HCT116 (cell line): ENCODE data around the gene ZNF502. TPM values are rescaled to one million over a fixed set of nuclear protein-coding genes. Genes with fewer than 3 reads are reported as not detected.

ENCODE experiments used
- ATAC-seq: fragments of 200-7000 bp; cut with Tn5 transposase; 2 replicates; pipeline ENCODE4 v1.9.1; 2020; ENCODE audit warnings: mild to moderate bottlenecking, moderate library complexity
- BruUV-seq: library from RNA; stranded (reverse); fragments of 400-500 nt; replicated peaks from 2 replicates; lab custom pipeline; 2021; lab: Mats Ljungman, UMichigan
- CTCF ChIA-PET: fragments of 300-600 bp; sonication (Branson Sonifier 250); formaldehyde crosslinking; loops from one replicate; lab custom pipeline; 2021; ENCODE audit warnings: antibody characterized with exemption; lab: Charles Lee
- POLR2A ChIA-PET: fragments of 300-600, 350-600 bp; sonication (Branson Sonifier 250); formaldehyde crosslinking; loops from one replicate; lab custom pipeline; 2021; ENCODE audit warnings: antibody characterized with exemption; lab: Charles Lee
- RAD21 ChIA-PET, 2 experiments: fragments of 300-600 bp; sonication (Branson Sonifier 250); formaldehyde crosslinking; loops; one replicate each; lab custom pipeline; 2023; ENCODE audit warnings: low total read pairs in 2 of 2; ENCODE audit not compliant: uncharacterized antibody in 2 of 2, unreplicated experiment in 2 of 2, low non-redundant PET in 1 of 2; lab: Charles Lee
- DNase-seq: peaks from one replicate; pipeline ENCODE4 v3.0.0-alpha.2; 2010; ENCODE audit warnings: low read depth, low spot score
- H2AFZ ChIP-seq: fragments of 200-600 bp; shearing (Covaris generic), sonication (generic); 2 replicates; pipeline ENCODE4 v1.6.1; 2017; ENCODE audit warnings: low read depth, mixed run types, mixed read lengths, antibody characterized with exemption, low read length; ENCODE audit not compliant: poor library complexity, severe bottlenecking
- H3K27ac ChIP-seq: 2 replicates; pipeline ENCODE4 v1.5.1; 2012; ENCODE audit warnings: low read depth, low read length
- H3K27me3 ChIP-seq: fragments of 200-600 bp; sonication (generic); 2 replicates; pipeline ENCODE4 v1.6.1; 2016; ENCODE audit warnings: mixed run types, low read length, mixed read lengths; ENCODE audit not compliant: insufficient read depth
- H3K36me3 ChIP-seq, 2 experiments: fragments of 200-500 bp in 1 of 2; fragments of 200-600 bp in 1 of 2; sonication (Bioruptor generic) in 1 of 2; sonication (generic) in 1 of 2; 2 replicates each; pipeline versions ENCODE4 v1.5.1 to v1.6.1; 2014 to 2016; ENCODE audit warnings: low read length in 2 of 2, inconsistent platforms in 1 of 2, mixed read lengths in 1 of 2, mixed run types in 1 of 2; ENCODE audit not compliant: insufficient read depth in 2 of 2, control insufficient read depth in 1 of 2
- H3K4me1 ChIP-seq, 2 experiments: fragments of 200-600 bp in 1 of 2; sonication (generic) in 1 of 2; 2 replicates each; pipeline versions ENCODE4 v1.5.1 to v1.6.1; 2012 to 2017; ENCODE audit warnings: low read length in 2 of 2, inconsistent platforms in 1 of 2, mild to moderate bottlenecking in 1 of 2, mixed read lengths in 1 of 2, mixed run types in 1 of 2, moderate library complexity in 1 of 2; ENCODE audit not compliant: insufficient read depth in 2 of 2, control insufficient read depth in 1 of 2
- H3K4me2 ChIP-seq: fragments of 200-600 bp; sonication (generic); 2 replicates; pipeline ENCODE4 v1.6.1; 2017; ENCODE audit warnings: mixed run types, low read length, mixed read lengths
- H3K4me3 ChIP-seq, 2 experiments: fragments of 200-600 bp in 1 of 2; sonication (generic) in 1 of 2; replicated peaks in 1 of 2; 2 replicates each; pipeline ENCODE4 v1.5.1; 2011 to 2016; ENCODE audit warnings: low read length in 2 of 2, control low read depth in 1 of 2, low read depth in 1 of 2, mild to moderate bottlenecking in 1 of 2, mixed read lengths in 1 of 2, mixed run types in 1 of 2
- H3K79me2 ChIP-seq: fragments of 200-600 bp; sonication (generic); 2 replicates; pipeline ENCODE4 v1.6.1; 2017; ENCODE audit warnings: mild to moderate bottlenecking, mixed run types, low read length, moderate library complexity, mixed read lengths; ENCODE audit not compliant: insufficient read depth
- H3K9ac ChIP-seq: fragments of 200-600 bp; sonication (generic); 2 replicates; pipeline ENCODE4 v1.6.1; 2016; ENCODE audit warnings: low read length, mixed read lengths
- H3K9me2 ChIP-seq: fragments of 200-600 bp; sonication (generic), shearing (Covaris generic); 2 replicates; pipeline ENCODE4 v1.6.1; 2017; ENCODE audit warnings: mixed run types, mild to moderate bottlenecking, moderate library complexity; ENCODE audit not compliant: insufficient read depth
- H3K9me3 ChIP-seq, 2 experiments: fragments of 200-500 bp in 1 of 2; fragments of 200-600 bp in 1 of 2; sonication (Bioruptor generic) in 1 of 2; sonication (generic) in 1 of 2; 2 replicates each; pipeline ENCODE4 v1.6.1; 2014 to 2017; ENCODE audit warnings: low read length in 2 of 2, mixed read lengths in 2 of 2, inconsistent platforms in 1 of 2, low read depth in 1 of 2, mild to moderate bottlenecking in 1 of 2, mixed run types in 1 of 2, moderate library complexity in 1 of 2; ENCODE audit not compliant: control insufficient read depth in 1 of 2, insufficient read depth in 1 of 2
- H4K20me1 ChIP-seq: fragments of 200-600 bp; sonication (generic), shearing (Covaris generic); 2 replicates; pipeline ENCODE4 v1.6.1; 2017; ENCODE audit warnings: mixed run types, mild to moderate bottlenecking, moderate library complexity; ENCODE audit not compliant: insufficient read depth
- CBX3 ChIP-seq: IDR thresholded peaks from 2 replicates; pipeline ENCODE4 v1.6.1; 2012; ENCODE audit warnings: low read depth
- FOSL1 ChIP-seq: IDR thresholded peaks from 2 replicates; pipeline ENCODE4 v1.6.1; 2012; ENCODE audit warnings: low read depth
- JUND ChIP-seq: IDR thresholded peaks from 2 replicates; pipeline ENCODE4 v1.6.1; 2012
- RAD21 ChIP-seq: IDR thresholded peaks from 2 replicates; pipeline ENCODE4 v1.6.1; 2012; ENCODE audit warnings: low read depth, mild to moderate bottlenecking
- SIN3A ChIP-seq: IDR thresholded peaks from 2 replicates; pipeline ENCODE4 v1.6.1; 2012; ENCODE audit warnings: low read depth
- ZFX ChIP-seq: fragments of 450-650 bp; IDR thresholded peaks from 2 replicates; pipeline ENCODE4 v1.6.1; 2017
- ZNF274 ChIP-seq: fragments of 200-500 bp; sonication (Bioruptor generic); IDR thresholded peaks from 2 replicates; pipeline ENCODE4 v1.6.1; 2014; ENCODE audit warnings: mild to moderate bottlenecking, low read depth, low read length, inconsistent platforms
- intact Hi-C: fragments of 100-400 bp; cut with micrococcal nuclease; formaldehyde crosslinking; loops from 2 replicates; pipeline ENCODE4 v1.10.0; 2022
- total RNA-seq: library from RNA; stranded (reverse); gene quantifications from one replicate; pipeline ENCODE4 v1.2.1, GENCODE V29; 2021; ENCODE audit not compliant: unreplicated experiment
- TF ChIP-seq, protein P1 (sequence below): IDR thresholded peaks from 2 replicates; pipeline ENCODE4 v1.6.1; 2012

The ZNF502 gene
- total RNA-seq, 1 experiment from 2014 or later, result 1.5 TPM

DNA sequence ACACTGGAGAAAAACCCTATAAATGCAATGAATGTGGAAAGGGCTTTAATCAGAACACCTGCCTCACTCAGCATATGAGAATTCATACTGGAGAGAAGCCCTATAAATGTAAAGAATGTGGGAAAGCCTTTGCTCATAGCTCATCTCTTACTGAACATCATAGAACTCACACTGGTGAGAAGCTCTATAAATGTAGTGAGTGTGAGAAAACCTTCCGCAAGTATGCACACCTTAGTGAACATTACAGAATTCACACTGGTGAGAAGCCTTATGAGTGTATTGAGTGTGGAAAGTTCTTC is 9.6 kb downstream of the ZNF502 start:
- no peak for TF ChIP-seq CBX3
- no peak for TF ChIP-seq FOSL1
- TF ChIP-seq ZNF274, result peak; percentile 55
- no peak for TF ChIP-seq SIN3A
- TF ChIP-seq RAD21, result no peak
- TF ChIP-seq, protein P1, sequence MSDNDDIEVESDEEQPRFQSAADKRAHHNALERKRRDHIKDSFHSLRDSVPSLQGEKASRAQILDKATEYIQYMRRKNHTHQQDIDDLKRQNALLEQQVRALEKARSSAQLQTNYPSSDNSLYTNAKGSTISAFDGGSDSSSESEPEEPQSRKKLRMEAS, result no peak
- ChIA-PET RAD21 (no interaction called here), CTCF (no interaction called here), POLR2A (no interaction called here)
- no peak overlapping the region for H3K9ac ChIP-seq
- no peaks in the 10 kb centered on the region for H3K79me2 ChIP-seq
- no peak for ATAC-seq
- peaks cover 46 to 53% of the 10 kb centered on the region in 2 experiments; a peak in 3 of 4 replicates for H3K9me3 ChIP-seq
- no peaks in the 10 kb centered on the region for H3K27me3 ChIP-seq
- no peak overlapping the region for H2AFZ ChIP-seq
- H3K4me1 ChIP-seq, result no peaks in the 10 kb centered on the region
- peaks cover 0 to 6% of the 10 kb centered on the region in 2 experiments; a peak in 1 of 4 replicates for H3K36me3 ChIP-seq
- BruUV-seq, result no TSS peak
- H3K27ac ChIP-seq, result no peak overlapping the region
- no peak overlapping the region for H3K4me3 ChIP-seq
- intact Hi-C loops, result no loop called here
- DNase-seq, result no peak
- H3K9me2 ChIP-seq, result no peaks in the 10 kb centered on the region
- H4K20me1 ChIP-seq, result no peaks in the 10 kb centered on the region
- H3K4me2 ChIP-seq, result no peak overlapping the region

DNA sequence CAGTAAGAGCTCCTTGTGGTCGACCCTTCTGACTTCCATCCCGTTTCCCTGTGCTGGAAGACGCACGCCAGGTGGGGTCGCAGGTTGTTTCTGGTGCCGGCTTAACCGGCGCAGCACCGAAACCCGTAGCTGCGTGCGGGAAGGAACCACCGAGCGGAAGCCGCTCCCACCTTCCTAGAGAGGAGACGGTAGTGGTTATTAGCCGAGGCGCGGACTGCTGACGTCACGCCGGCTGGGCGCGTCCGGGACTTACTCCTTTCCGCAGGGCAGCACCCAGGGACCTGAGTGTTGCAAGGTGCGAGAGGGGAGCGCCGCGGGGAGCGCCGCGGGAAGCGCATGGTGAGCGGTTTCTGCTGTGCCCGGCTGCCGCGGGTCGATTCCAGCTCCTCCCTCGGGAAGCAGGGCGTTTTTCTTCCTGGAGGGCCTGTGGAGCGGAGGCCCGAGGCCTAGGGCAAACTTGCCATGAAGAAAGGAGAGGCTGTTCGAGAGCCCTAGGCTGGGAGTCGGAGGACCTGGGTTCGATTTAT is 17.0 kb downstream of the ZNF502 start, which contains the start of gene ZNF501:
Gene ZNF501 (plus strand): TSS at position 252 of the 527 bp plus-strand sequence. CDS start 4,787 bp downstream, outside the sequence.
- Histone ChIP-seq H3K4me2 (no peak within 1 kb of the TSS), H4K20me1 (no peaks in the 10 kb centered on the region), H3K4me3 (no peak within 1 kb of the TSS), H3K4me1 (no peaks in the 10 kb centered on the region), H3K27me3 (no peaks in the 10 kb centered on the region), H3K9ac (no peak within 1 kb of the TSS), H3K27ac (no peak within 1 kb of the TSS), H3K36me3 (no peaks in the 10 kb centered on the region), H3K9me3 (peaks cover 13 to 41% of the 10 kb centered on the region in 2 experiments; a peak in 3 of 4 replicates), H3K79me2 (no peaks in the 10 kb centered on the region), H3K9me2 (no peaks in the 10 kb centered on the region), H2AFZ (no peak within 1 kb of the TSS)
- ATAC-seq (no peak), DNase-seq (no peak)
- ChIA-PET CTCF (no interaction called here), POLR2A (no interaction called here), RAD21 (no interaction called here)
- no TSS peak for BruUV-seq
- no peak for TF ChIP-seq ZFX
- TF ChIP-seq JUND, result no peak
- intact Hi-C loops, result no loop called here
